Fibroblast of skin of scalp (primary cell): ENCODE data around the gene RPL18. TPM values are rescaled to one million over a fixed set of nuclear protein-coding genes. Genes with fewer than 3 reads are reported as not detected.
"Not testable (repeated sequence)": the region's sequence is repeated elsewhere in the genome, so short reads cannot be mapped to it uniquely, and the experiment has no call there.

Source experiments
- DNase-seq: peaks from one replicate; pipeline ENCODE4 v3.0.0-alpha.2; 2013
- polyA plus RNA-seq, 2 experiments: library from polyadenylated mRNA; unstranded; fragments of 120-200 nt; gene quantifications; one replicate each; pipeline ENCODE4 v1.2.1, GENCODE V29; 2013; ENCODE audit not compliant: insufficient read length in 2 of 2

RPL18 gene
- polyA plus RNA-seq (2013, experiment 1 of 2; ENCODE audit: insufficient read length): 1,357 TPM
- 1,245 TPM for polyA plus RNA-seq (2013, experiment 2 of 2; ENCODE audit: insufficient read length)

DNA sequence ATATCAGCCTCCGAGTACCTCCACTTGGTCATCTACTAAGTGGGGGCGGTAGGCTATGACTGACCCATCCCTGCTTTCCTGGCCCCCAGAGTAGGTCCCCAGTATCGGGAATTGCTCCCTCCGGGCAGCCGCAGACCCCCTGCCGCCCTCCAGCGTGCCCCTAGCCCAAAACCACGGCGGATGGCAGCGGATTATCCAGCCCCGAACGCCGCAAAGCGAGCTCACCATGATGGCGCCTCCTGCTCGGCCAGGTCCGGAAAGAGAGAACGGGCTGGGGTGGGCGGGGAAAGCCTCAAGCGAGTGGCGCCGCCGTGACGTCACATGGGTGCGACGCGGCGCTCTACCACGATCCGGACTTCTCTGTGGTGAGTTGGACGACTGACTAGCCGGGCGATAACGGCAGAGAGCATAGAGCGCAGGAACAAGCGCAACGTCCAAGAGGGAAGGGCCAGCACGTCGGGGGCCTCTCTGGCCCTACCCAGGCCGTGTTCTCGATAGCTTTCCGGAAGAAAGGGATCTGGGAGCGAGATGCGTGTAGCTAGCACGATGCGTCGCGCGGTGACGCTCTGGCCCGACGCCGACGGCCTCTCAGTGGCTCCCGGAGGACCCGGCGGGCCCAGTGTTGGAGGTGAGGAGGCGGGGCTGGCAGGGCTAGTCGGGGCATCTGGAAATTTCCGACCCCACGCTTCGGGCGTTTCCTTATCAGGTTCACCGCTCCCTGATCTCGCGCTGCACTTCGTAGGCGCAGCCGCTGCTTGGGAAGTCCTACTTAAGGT, at the start of gene RPL18, which contains the start of gene SPHK2:
Gene RPL18, minus strand, starts transcription at position 263 of the 776 bp plus-strand sequence. Its CDS starts 35 bp downstream, at position 228.
Gene SPHK2, plus strand, starts transcription at position 591 of the 776 bp plus-strand sequence. CDS start 1,009 bp downstream, outside the sequence.
- DNase-seq: peak; percentile 100

DNA sequence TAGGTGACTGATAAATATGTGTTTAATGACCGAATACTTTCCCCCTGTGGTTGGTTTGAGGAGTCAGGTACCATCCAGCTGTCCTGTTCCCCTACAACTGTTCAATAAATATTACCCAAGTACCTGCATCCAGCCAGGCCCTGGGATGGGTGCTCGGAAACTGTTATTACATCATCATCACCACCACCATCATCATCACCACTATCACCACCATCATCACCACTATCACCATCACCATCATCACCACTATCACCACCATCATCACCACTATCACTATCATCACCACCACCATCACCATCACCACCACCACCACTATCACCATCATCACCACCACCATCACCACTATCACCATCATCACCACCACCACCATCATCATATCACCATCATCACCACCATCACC, 49.8 kb upstream of the RPL18 start:
- DNase-seq: no peak

DNA sequence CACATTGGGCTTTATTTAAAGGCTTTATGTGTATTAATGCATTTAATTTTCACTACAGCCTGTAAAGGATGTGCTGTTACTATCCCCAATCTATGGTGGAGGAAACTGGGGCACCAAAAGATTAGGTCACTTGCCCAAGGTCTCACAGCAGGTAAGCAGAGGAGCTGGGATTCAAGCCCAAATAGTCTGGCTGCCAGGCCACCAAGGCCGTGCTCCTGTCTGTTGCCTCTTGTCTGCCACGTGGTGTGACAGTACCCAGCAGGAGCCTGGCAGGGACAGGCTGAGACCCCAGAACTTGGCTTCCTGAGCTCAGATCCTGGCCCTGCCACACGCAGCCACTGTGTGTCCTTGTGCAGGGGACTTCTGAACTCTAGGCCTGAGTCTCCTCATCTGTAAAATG, 49.4 kb upstream of the RPL18 start:
- no peak for DNase-seq

DNA sequence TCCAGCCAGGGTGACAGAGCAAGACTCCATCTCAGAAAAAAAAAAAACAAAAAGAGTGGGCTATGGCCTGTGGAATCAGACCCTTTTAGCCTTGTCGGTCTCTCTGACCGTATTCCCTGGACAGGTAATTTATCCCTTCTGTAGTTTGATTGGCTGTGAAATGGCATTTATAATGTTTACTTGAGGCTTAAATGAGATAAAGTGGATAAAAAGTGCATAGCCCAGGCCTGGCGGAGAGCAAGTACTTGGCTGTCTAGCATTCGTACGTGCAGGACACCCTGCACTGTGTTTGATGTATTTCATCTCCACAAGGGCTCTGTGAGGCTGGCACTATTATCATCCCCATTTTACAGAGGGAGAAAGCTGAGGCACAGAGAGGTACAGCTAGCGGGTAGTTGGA, 46.8 kb upstream of the RPL18 start:
- no peak for DNase-seq

DNA sequence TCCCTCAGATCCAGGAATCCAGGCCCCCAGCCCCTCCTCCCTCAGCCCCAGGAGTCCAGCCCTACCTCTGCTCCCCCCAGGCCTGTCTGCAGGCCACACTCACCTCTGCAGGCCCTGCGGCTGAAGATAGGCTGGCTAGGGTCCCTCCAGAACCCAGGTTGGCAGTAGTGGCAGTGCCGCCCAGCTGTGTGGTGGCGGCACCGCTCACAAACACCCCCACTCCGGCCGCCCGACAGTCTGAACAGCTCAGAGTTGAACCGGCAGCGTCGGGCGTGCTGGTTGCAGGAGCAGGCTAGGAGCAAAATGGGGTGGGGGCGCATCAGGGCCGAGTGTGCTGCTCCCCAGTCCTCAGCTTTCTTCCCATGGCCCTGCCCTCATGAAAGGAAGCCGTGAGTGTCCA, 45.5 kb upstream of the RPL18 start:
- DNase-seq: no peak

DNA sequence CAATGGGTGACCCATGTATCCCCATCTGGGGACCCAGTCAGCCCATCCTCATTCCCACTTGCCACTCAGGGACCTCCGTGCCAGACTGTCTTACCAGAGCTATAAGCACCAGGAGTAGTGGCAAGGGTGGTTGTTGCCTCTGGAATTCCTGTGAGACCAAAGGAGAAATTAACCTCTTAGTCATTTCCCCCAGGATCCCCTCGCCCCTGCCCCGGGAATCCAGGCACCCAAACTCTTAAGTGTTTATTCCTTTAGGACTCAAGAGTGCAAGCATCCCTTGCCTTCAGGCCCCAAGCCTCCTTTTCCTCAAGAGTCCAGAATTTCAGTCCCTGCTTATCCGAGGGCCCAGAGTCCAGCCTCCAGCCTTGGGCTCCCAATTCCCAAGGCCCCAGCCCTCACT, 44.7 kb upstream of the RPL18 start:
- DNase-seq: no peak

DNA sequence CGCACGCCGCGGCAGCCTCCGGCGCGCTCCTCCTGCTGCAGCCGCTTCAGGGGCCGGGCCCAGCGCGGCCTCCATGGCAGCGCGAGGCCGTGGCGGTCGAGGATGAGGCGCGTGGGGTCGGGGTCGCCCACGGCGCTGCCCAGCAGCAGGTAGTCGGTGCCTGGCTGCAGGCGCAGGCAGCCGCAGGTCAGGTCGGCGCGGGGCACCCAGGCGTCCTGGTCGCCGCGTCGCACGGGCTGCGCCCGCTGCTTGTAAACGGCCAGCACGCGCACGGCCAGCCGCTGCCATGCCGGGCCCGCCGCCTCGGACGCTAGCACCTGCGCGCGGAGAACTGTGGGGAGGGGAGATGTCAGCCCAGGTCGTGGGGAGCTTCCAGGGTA, 42.7 kb upstream of the RPL18 start:
- no peak for DNase-seq

DNA sequence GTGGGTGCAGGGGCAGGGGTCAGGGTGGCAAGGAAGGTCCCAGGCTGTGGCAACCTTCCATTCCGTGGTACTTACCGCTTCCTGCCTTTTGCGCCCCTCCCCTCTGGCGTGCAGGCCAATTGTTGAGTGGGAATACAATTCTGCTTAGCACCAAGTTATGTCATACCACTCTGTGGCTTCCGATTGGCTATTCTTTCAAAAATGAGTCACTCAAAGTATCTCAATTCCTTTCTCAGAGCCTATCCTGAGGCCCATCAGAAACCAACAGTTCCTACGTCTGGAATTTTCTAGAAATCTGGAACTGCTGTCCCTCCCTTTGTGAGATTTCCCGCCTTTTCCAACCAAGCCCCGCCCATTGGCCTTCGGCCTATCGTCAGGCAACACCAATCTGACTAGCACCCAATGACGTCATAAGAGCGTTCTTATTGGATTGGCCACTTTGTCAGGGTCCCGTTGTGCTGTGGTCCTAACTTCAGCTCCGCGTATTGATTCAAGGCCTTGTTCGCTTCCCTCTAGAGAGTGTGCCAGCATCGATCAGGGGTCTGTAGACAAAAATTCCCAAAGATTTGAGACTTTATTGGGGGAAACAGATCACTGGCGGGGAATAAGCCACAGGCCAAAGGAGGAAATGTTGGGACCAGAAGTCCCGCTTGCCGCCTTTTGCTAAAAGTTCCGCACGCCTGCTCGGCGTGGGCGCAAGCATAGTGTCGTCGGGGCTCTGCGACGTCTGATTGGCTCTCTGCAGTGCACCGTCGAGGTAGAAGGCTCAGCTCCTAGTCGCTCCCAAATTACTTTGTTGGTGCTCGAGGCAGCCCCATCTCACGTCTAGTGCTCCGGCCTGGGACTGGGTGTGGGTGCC, 42.1 kb upstream of the RPL18 start:
- peak; percentile 88 for DNase-seq

DNA sequence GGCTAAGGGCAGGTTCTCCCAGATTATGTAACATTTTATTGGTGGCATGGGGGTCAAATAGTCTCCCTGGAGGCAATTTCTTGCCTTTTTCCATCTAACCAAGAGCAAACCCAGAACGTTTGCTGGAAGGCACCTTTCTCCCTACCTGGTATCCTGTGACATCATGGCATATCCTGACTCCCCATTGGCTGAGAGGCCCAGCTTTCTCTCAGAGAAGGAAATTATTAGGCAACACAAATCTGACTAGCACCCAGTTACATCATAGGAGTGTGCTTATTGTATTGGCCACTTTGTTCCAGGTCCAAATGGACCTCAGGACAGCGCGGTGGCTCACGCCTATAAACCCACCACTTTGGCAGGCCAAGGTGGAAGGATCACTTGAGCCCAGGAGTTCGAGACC, 40.8 kb upstream of the RPL18 start:
- DNase-seq: no peak

DNA sequence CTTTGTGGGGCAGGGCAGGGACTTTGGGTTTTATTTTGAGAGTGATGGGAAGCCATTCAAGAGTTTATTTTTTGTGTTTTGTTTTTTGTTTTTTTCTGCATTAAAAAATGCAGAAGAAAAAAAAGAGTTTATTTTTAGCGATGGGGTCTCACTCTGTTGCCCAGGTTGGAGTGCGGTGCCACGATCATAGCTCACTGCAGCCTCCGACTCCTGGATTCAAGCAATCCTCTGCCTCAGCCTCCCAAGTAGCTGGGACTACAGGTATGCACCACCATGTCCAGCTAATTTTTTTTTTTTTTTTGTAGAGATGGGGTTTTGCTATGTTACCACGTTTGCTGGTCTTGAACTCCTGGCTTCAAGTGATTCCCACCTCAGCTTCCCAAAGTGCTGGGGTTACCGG, 39.5 kb upstream of the RPL18 start:
- DNase-seq: no peak

DNA sequence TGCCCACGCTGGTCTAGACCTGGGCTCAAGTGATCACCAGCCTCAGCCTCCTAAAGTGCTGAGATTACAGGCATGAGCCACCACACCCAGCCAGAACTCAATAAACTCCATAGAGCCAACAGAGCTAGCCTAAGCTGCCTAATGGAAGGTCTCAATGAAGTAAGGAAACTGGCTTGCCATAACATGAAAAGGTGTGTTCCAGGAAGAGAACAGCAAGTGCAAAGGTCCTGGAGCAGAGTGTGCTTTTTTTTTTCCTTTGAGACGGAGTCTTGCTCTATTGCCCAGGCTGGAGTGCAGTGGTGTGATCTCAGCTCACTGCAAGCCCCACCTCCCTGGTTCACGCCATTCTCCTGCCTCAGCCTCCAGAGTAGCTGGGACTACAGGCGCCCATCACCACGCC, 38.9 kb upstream of the RPL18 start:
- not testable (repeated sequence) for DNase-seq

DNA sequence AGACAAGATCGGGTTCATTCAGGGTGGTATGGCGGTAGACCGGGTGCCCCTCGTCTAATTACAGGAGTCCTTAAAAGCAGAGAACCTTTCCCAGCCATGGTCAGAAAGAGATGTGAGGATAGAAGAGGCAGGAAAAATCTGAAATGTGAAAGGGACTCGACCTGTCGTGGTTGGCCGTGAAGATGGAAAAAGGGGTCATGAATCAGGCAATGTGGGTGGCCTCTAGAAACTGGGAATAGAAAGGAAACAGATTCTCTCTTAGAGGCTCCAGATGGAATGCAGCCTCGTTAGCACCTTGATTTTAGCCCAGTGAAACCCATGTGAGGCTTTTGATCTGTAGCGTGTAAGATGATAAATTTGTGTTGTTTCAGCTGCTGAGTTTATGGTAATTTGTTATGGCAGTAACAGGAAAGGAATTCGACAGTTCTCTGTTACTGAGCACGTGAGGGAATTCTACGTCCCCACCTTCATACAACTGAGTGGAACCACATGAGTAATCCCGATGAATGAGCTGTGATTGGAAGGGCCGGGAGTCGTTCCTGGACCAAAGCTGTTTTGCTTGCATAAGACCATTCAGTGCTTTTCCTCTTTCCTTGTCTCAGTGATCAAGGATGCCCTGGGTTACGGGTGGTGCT, 38.0 kb upstream of the RPL18 start:
- DNase-seq: peak; percentile 78

DNA sequence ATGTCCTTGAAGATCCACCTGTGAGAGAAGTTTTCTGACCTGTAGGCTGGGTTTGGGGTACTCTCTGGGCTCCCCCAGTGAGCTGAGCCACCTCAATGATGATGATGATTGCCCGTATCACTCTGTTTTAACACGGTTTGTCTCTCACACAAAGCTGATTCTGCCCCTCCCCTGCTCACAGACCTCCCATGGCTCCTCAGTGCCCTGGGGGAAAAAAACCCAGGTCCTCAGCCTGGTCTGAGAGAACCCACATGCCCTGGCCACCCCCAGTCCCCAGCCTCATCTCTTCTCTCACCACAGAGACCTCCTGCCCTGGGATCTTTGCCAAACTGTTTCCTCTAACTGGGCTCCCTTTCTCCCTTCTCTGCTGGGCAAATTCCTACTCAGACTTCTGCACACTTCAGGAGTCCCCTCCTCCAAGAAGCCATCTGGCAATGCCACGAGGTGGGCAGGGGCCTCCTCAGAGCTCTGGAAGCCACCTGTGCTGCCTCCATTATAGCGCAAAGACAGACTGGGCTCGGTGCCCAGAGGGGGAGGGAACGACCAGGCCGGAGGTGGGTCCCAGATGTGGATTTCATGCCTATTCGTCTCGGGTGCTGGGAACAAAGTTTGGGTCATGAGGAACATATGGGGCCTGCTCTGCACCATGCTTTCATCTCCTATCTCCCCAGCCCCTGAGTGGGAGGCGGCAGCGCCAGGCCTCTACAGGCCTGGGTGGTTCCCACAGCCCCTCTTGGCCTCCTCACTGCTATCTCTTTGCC, 35.5 kb upstream of the RPL18 start:
- no peak for DNase-seq

DNA sequence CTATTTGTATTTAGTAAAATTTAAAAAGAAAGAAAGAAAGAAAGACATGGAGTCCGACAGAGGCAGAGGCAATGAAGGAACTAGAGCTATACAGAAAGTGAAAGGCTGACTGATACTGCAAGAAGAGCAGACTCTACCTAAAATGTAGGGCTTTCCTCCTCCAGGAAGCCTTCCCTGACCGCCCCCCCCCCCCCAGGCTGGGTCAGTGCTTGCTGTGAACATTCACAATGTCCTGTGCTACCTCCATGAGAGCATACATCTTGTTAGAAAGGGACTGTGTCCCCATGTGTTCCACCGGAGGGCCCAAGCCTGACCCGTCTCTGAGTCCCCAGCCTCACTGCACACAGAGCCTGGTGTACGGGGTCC, 32.7 kb upstream of the RPL18 start:
- DNase-seq: no peak

DNA sequence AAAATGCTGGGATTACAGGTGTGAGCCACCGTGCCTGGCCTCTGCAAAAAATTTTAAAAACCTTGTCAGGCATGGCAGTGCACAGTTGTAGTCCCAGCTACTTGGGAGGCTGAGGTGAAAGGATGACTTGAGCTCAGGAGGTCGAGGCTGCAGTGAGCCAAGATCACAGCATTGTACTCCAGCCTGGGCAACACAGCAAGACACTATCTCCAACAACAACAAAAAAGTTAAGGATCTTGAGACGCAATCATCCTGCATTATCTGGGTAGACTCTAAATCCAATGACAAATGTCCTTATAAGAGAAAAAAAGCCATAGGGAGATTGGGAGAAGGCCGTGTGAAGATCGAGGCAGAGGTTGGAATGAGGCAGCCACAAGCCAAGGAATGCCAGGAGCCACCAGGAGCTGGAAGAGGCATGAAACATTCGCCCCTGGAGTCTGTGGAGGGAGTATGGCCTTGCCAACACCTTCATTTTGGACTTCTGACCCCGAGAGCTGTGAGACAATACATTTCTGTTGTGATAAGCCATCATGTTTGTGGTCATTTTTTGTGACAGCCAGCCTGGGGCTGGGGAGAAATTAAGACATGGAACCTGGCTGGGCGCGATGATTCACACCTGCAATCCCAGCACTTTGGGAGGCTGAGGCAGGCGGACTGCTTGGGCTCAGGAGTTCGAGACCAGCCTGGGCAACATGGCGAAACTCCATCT, 32.1 kb upstream of the RPL18 start:
- DNase-seq: no peak

DNA sequence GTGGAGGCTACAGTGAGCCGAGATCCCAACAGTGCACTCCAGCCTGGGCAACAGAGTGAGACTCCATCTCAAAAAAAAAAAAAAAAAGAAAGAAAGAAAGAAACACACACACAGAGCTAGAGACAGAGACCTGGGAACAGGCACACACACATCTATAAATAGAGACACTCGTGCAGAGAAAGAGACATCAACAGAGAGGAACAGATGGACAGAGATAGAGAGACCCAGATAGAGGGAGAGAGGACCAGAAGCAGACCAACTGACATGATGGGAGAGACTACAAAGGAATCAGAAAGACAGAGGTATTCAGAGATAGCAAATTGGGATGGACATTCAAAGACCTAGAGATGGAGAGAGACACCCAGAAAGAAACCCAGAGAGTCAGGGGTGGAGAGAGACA, 29.2 kb upstream of the RPL18 start:
- DNase-seq: no peak

DNA sequence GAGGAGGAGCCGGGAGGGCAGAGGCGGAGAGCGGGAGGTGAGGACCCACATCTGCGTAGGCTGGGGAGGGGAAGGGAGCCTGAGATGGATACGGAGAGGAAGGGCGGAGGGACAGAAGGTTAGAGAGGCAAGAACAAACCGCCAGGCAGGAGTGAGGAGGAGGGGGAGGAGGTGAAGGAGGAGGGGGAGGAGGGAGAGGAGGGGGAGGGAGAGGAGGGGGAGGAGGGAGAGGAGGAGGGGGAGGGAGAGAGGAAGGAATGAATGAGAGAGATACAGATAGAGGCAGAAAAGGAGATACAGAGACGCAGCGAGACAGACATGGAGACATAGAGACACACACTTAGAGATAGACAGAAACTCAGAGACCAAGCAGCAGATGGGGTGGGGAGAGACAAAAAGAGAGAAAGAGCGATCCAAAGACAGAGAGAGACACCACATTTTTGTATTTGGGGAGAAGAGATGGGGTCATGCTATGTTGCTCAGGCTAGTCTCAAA, 27.8 kb upstream of the RPL18 start:
- no peak for DNase-seq

DNA sequence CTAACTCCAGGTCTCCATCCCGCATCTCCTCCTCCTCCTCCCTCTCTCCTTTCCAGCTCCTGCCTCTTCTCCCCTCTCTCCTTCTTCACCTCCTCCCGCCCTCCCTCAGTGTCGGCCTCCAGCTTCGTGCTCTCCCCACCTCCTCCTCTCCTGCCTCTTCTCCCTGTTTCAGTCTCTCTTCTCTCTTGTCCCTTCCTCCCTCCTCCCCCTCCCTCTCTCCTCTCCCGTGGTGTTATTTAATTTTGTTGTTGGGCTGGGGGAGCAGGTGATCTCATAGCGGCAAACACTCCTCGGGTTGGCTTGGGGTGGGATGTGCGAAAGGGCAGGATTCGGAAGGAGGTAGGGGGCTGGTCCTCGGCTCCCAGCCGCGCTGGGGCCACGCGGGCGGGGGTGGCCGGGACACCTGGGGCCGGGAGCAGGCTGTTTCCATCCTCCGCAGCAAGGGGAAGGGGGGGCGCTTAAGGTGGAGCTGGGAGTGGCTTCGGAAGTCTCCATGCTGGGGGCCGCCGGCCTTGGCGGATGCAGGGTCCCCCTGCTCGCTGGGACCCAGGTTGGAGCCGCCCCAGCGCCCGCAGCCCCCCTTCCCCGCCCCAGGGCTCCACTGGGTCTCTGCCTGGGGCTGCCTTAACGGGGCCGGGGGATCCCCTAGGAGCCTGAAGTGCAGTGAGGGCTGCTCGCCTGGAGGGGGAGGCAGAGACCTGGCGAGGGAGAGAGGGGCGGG, 27.2 kb upstream of the RPL18 start, which contains the start of gene CA11:
Gene CA11, minus strand, starts transcription at position 187 of the 721 bp plus-strand sequence. CDS start 555 bp downstream, outside the sequence.
- DNase-seq: peak; percentile 83

DNA sequence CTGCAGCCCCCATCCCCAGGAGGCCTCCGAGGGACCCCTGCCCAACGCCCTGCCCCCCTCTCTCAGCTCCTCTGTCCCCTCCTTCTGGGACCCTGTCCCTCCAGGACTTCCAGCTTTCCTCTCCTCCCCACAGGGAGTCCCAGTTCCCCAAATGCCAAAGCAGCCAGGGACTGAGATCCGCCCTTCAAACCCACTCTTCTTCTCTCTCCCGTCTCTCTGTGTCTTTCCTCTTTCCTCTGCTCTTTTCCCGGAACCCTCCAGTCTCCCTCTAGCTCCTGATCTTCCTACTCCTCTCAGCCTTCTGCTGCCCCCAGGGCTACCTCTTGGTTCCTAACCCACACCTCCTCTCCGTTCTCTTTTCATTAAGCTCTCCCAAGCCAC, 26.6 kb upstream of the RPL18 start:
- DNase-seq: no peak

DNA sequence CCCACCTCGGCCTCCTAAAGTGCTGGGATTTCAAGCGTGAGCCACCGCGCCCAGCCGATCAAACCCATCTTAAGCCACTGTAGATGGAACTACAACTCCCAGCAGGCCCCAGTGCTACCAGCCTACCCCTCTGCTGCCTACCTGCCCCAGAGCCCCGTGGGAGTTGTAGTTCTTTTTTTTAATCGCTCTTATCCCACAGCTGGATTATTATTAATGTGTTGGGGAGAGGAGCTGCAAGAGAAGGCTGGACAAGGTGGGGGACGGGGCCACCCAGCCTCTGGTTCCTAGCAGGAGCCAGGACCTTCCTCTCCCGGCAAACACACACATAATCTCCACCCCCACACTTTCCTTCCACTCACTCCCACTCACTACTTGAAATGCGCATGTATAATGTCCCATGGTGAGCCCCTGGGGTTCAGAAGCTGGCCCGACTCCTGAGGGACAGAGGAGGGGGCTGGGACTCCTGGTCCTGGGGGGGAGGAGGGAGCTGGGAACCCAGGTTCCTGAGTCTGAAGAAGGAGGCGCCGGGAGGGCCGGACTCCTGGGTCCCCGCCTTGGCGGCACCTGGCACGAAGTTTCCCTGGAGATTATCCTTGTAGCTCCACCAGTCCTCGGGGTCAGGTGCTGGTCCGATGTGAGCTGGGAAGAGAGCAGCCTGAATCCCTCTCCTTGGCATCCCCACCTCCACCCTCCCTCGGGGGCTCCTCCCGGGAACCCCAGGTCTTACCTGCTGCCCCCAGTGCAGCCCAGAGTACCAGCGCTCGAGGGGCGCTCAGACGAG, 26.1 kb upstream of the RPL18 start:
- peak; percentile 70 for DNase-seq
